ENCODE results near the gene SHH.
"Not testable (repeated sequence)": the region's sequence is repeated elsewhere in the genome, so short reads cannot be mapped to it uniquely, and the experiment has no call there.

The SHH gene

DNA sequence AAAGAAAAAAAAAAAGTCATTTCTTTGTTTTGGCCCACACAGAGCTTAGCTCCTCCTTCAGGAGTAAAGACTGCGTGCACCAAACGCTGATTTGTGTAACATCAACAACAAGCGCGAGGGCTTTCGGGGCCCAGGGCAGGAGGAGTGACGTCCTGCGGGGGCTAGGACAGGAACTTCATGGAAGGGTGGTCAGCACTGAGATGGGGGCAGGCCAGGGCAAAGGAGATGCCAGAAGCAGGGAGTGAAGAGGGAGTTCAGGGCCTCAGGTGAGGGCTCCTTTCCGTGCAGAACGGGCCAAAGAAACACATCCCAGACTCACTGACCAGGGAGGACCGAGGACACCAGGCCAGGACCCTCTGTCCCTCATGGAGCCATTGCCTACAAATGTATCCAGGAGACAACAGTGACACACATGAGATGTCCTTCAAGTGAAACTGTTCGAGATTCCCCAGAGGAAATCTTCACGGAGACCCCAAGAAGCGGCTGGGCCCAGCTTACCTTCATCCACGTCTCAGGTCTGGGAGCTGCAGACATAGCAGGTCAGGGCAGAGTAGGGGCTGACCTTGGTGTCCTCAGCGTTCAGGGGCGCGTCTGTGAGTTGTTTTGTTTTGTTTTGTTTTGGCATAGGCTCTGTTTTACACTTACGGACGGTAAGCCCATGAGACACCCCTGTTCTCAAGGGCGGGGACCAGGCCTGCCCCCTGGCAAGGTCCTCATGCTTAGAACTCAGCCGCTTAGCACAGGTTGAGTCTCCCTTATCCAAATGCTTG, 30.4 kb upstream of the SHH start:
- DNase-seq, result no peak

DNA sequence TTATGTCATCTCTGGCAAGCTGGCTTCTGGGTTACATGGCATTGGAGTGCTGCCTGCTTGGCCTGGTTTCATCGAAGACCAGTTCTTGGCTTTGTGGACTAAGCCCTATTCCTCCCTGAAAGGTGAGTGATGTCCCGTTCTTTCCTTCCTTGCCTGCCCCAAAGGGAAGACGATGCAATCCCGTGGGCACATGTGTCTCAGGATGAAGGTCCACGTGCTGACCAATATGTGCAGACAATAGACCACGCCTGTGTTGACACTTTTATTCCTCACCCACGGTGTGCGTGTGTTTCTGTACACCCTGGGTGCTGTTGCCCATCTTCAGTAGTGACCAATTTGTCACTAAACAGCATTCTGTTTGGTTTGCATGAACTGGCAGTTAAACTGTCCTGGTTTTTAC, 28.6 kb upstream of the SHH start:
- DNase-seq, result no peak

DNA sequence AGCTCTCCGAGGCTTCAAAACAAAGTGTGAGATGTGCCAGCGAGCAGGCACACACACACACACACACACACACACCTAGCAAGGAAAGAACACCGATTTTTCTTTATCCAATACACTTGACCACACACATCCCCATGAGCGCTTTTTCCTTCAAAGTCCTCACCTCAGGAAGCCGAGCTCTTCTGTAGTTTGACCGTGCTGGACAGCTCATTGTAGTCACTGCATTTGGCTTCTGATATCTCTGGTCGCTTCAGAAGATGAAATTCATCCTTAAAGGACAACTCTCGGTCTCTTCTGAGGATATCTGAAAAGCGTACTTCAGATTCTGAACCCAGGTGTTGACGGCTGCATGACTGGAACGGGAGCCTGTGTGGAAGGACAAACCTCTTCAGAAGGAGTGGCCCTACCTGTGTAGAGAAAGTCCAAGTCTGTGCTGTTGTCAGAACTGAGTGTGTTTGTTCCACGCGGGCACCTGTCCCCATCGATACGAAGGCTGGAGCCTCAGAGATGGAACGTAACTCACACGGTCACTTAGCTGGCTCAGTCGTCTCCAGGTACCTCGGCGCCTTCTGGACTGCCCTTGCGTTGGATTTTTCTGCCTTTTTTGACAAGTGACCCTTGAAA, 28.1 kb upstream of the SHH start:
- no peak for DNase-seq

DNA sequence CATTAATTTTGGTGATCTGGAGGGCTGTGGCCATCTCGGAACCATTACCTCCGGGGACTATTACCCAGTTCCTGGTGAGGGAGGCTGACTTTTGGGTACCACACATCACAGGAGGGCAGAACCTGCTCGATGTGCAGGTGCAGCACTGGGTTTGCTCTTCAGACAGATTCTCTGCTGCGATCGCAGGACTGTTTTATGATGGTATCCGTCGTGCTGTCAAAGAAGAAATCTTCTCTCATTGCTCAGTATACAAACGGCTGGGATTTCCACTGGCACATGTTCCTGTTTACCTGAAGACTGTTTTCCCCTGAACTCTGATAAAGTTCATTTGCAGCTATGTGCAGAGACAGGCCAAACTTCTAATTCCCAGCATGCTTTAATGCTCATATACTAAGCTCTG, 27.2 kb upstream of the SHH start:
- DNase-seq, result no peak

DNA sequence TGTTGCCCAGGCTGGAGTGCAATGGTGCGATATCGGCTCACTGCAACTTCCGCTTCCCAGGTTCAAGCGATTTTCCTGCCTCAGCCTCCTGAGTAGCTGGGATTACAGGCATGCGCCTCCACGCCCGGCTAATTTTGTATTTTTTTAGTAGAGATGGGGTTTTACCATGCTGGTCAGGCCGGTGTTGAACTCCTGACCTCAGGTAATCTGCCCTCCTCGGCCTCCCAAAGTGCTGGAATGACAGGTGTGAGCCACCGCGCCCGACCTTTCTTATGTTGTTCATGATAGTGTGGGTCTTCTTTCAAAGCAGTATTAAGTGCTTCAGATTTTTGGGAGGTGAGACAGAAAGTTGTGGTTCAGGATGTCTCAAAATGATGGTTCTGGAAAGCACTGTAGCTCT, 26.0 kb upstream of the SHH start:
- not testable (repeated sequence) for DNase-seq

DNA sequence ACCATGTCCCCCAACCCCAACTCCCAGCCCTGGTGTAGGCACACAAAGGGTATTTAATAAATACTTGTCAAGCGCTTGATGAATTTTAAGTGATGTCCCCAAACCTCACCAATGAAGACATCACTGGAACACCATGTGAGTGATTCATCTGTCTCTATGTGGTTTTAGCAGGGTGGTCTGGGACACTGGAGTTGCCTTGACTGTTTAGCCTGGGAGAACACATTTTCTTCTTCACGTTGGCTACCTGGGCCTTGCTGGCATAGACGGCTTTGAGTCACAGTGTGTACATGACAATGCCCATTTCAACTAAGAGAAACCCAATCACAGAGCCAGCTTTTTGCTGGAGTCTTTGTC, 24.8 kb upstream of the SHH start:
- DNase-seq, result no peak

DNA sequence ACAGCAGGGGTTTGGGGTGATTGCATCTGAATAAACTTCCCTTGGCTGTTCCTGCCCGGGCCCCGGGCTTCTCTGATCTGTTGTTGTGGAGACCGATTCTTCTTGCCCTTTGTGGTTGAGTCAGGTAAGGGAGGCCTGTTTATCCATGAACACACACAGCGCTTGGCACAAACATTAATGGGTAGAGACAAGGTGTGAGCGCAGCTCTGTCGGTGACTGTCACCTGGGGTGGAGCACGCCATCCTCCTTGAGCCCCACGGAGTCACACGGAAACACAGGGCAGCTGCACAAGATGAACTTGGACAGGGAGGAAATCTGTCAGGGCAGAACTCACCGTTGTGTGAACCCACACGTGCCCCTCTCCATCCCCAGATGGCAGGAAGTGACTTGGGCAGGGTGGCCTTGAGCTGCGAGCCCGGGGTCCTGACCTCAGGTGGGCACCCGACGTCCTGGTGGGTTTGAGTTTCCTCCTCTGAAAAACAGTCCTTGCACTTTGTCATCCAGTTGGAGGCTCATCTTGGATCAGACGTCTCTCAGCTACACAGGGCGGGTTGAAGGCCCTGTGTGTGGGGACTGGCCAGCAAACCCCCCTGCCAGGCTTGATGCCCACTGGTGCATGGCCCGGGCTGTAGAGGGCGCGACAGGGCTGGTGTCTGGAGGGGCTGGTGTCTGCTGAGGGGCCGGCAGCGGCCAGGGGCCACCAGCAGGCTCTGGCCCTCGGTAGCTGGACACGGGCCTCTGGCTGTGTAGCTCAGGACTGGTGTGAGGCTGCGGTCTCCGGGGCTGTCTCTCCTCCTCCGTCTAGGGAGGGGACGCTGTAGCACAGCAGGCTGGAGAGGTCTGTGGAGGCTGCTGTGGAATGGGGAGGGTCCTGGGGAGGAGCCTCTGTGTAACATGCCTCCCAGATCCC, 24.2 kb upstream of the SHH start:
- DNase-seq, result no peak

DNA sequence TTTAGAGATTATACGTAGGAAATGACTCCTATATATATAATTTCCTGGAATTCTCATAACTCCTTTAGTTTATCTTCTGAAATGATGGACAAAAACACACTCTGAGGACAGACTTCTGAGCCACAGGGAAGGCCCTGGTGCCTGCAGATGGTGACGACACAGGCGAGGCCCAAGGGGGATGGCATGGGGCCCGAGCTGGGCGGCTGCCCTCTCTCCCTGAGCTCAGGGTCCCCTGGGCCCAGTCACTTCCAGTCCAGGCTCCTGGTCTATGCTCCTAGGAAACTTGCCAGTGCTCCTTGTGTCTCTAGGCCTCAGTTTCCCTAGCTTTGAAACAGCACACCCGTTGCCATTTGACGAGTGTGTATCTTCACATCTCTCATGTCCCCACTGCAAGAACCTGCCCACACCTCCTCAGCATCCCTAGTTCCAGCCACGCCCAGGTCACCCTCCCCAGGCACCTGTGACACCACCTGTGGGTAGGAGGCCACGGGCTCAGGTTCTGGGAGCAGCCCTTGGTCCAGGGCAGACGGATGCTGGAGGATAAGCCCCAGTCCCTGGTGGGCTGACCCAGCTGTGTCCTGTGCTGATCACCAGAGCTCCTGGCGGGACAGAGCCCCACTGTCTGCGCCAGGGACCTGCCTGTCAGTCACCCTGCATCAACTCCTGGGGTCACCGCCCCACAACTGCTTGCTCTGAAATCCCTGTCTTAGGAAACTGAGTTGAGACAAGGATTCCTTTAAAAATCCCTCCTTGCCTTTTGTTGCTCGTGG, 23.4 kb upstream of the SHH start:
- no peak for DNase-seq

DNA sequence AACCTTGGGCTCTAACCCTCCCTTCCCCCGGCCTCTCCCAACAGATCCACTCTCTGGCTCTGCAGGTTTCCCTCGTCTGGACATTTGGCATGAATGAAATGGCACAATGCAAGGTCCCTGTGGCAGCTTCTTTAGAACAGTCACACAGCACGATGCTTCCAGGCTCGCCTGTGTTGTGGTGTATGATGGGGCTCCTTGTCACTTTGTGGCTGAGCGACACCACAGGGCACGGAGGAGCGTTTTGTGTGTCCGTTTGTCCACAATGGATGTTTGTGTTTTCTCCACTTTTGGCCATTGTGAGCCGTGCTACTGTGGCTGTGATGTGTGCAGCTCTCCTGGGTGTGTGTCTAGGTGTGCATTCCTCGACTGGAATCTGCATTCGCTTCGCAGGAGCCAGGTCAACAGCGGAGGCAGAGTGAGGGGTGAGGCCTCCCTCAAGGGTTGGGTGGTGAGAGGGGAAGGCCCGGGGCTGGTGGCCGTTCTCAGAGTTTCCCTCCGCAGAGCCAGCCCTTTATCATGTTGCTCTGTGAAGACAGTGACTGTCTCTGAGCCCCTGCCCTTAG, 22.3 kb upstream of the SHH start:
- DNase-seq, result no peak

DNA sequence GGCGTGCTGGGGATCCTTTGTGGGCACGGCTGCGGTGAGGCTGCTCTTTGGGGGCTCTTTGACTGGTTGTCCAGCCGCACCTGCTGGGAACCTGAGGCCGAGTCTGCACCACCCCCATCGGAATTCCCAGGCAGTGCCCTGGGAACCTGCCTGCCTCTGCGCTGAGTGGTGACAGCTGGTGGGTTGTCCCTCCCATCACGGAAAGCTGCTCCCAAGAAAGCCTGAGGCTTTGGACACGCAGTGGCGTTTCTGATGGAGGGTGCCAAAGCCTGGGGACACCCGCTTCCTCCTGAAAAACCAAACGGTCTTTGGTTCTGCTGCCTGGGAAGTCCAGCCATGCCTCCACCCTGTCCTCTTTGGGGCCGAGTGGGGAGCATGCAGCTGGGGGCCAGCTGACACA, 21.4 kb upstream of the SHH start:
- DNase-seq, result no peak

DNA sequence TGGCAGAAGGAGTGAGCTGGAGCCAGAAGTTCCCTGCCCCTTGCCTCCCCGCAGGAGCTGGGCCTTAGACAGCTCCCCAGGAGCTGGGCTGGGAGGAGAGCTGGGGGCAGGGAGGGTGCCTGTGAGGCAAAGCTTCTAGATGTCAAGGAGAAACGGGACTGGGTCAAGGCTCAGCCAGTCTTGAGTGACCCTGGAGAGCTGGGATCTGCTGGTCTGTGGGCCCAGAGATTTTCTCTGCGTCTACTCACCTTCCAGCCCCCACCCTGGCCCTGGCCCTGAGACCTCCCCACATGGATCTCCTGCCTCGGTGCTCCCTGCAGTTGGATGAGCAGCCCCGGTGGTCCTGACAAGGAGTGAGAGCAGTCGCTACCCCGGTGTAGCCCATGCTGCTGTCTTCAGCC, 20.3 kb upstream of the SHH start:
- no peak for DNase-seq

DNA sequence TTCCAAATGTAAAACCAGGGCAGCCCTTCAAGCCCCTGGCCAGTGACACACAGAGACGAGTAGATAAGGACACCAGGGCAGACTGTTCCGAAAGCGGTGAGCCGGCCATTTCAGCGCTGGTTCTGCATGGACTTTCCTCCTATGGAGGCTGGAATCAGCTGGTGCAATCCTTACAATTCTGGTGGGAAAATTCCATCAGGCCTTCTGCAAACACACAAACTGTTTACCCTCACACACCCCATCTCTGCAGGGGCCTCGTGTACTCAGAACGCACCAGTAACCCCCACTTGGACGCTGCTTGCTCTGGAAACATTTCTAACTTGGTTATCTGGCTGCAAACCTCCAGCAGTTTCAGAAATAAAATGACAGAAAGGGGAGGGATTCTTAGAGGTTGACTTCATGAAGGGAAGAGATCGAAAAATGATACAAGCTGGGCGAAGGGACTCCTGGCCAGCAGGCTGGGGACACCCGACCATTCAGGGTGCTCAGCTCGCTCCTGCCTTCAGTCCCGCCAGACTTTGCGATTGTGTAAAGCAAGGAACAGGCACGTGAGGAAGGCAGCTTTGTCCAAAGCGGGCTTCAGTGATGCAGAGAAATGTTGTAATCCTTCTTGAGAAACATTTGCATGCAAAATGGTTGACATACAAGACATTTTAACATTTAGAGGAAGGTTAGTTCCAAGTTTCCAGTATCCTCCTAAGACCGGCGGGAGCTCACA, 19.7 kb upstream of the SHH start:
- DNase-seq, result no peak

DNA sequence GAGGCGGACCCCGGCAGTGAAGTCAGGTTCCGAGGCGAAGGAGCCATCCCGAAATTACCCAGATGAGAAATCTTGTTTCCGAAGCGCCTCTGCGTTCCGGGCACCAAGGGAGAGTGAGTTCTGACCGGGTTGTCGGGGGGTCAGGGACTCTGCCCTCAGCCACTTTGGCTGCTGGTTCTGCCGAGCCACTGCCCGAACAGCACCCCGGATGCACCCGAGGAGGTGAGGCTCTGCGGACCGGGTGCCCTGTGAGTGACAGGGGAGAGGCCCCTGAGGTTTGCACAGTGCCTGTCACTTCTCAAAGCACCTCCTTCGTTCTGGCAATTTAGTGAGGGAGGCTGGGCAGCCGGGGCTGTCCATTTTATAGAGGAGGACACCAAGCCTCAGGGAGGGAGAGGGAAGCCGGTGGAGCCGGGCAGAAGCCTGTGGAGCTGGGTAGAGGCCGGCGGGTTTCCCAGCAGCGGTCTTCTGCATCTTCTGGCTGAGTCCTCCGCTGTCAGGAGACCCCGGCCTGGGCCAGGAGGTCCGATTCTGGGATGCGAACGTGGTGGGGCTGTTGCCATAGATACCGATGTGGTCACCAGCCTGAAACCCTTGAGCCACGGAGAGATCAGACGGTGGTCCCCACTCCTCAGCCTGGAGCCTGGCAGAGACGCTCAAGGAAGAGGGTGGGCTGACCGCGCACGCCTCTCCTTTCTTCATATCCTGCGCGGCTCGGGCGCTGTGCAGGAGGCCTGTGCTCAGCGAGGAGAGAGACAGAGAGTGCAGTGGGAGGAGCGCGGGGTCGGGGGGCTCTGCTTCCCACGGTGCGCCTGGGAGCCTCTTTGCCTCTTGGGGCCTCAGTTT, 18.9 kb upstream of the SHH start:
- no peak for DNase-seq

DNA sequence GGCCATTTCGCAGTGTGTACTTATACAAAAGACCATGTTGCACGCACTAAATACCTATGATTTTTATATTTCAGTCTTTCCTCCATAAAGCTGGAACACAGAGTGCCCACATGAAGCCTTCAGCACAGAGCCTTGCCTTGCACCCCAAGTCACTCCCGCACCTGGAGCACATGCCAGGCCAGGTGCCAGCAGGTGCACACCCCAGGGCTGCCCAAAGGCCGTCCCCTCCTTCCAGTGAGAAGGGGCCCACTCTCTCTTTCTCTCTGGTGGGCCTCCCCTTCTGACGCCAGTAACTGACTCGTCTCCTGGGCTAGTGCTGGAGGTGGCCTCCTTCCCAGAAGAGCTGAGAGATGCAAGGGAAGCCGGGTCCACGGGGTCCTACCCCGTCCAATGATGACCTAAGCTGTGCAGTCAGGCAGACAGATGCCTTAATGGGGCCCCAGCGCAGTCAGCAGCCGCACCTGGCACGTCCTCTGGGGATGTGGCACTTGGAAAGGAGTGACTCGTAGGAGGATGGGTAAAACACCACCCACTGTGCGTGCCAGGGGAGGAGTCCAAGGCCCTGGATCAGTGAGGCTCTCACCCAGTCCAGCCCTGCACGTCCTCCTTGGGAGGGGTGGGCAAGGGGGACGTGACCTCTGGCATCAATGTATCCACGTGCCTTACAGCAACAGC, 17.7 kb upstream of the SHH start:
- no peak for DNase-seq

DNA sequence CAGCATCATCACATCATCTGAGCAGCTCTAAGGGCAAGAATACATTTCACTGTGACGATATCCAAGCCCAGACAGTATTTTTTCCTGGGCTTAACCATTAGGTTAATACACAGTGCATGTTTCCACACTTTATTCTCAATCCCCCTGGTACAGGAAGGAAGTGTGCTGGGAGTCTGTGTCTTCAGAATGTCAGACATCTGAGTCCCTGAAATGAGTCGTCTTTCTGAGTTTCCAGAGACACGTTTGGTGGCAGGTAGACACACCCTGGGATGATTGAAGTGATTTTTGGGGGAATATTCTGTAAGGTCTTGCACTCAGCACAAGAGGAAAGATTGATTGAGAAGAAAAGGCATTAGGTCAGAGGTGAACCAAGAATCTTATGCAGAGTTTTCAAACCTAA, 13.1 kb upstream of the SHH start:
- DNase-seq, result no peak

DNA sequence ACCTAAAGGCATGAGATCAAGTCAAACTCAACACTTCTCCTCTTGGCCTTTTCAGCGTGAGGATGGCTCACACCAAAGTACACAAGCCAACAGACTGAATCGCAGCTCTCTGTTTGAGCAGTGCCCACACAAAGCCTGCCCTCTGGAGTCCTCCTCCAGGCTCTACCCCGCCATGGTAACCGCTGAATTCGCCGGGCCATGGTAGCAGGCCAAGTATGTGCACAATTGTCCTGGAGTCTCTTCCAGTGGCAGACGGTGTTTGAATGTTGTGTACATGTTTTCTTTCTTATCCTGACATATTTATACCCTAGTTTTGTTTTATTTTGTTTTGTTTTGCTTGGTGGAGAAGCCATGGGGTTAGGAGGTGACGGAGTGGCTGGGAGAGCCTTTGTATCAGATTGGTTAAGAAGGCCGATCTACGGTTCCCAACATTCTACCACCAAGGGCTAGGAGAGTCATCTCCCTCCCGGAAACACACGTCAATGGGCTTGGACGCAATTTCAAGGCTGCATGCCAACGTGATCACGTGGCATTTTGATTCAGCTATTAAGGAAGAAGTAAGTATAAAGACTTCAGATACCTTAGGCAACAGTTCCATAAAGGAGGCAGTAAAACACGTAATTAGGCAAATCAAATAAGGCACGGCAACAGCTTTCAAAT, 12.1 kb upstream of the SHH start:
- no peak for DNase-seq

DNA sequence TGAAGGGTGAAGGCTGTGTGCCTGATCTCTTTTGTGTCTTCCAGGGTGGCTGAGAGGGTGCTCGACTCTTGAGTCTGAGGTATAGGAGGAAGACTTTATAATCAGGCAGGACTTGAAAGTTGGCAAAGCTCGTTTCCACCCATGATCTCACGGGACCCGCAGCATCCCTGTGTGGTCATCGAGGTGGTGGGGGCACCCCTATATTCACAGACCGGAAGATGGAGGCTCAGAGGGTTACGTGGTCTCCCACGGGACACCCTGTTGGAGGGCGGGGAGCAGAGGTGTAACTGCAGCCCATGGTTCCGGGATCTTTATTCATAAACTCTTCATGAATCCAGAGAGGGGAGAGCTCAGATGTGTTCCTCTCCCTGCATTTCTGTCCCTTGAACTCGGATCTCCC, 9.6 kb upstream of the SHH start:
- no peak for DNase-seq

DNA sequence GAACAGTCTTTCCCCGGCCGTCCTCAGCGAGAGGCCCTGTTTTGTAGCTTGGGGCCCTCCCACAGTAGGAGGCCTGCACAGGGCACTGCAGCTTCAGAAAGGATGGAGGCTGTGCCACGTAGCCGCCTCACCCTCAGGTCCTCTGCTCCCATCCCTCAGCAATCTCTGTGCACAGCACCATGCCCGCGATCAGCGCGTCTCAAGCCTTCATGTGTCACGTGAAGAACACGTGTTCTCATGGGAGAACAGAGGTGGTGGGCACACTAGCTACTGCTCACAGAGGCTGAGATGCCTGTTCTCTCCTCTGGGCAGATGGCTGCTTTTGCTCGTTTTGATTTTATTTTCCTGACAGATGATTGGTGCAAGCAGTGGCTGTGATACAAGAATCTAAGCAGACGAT, 8.5 kb upstream of the SHH start:
- no peak for DNase-seq

DNA sequence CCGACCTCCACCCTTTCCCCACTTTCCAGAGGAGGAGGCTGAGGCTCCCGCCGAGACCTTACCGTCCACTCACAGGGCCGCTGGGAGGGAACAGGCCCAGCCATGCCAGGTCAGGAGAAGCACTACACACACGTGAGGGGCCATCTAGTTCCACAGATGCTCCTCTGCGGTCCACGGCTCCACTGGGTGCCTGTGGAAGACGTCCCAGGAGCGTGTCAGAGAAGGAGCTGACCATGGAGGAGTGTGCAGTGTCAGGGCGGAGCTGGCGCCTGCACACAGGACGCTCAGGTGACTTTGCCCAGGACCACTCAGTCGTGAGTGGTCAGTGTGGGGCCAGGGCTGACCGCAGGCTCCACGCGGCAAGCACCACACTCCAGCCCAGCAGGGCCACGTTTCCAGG, 8.0 kb upstream of the SHH start:
- DNase-seq, result no peak

DNA sequence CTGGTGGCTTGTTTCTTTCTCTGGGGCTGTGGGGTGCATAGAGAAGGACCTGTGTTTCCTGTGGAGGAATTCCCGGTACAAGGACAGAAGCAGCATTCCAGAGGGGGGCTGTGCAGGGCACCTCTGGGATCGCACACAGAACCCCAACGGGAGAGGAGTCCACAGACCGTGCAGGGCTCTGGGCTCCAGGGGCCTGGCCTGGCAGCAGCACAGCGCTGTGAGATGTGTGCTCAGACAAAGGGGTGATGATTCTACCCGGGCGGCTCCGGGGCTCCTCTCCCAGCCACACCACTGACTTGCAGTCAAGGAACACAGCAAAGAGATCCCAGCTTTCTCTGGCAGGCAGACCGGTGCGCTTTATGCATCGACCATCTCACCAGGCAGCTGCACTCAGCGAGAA, 6.9 kb upstream of the SHH start:
- DNase-seq, result no peak

Measured in CD4-positive, alpha-beta T cell treated with Interleukin-4 for 1 hour (primary cell).